HCT116 (cell line): Measurements from ENCODE around the gene ST8SIA2. TPM values are rescaled to one million over a fixed set of nuclear protein-coding genes. Genes with fewer than 3 reads are reported as not detected.

Experiments used
- ATAC-seq: fragments of 200-7000 bp; cut with Tn5 transposase; 2 replicates; pipeline ENCODE4 v1.9.1; 2020; ENCODE audit warnings: mild to moderate bottlenecking, moderate library complexity
- BruUV-seq: library from RNA; stranded (reverse); fragments of 400-500 nt; replicated peaks from 2 replicates; lab custom pipeline; 2021; lab: Mats Ljungman, UMichigan
- CTCF ChIA-PET: fragments of 300-600 bp; sonication (Branson Sonifier 250); formaldehyde crosslinking; loops from one replicate; lab custom pipeline; 2021; ENCODE audit warnings: antibody characterized with exemption; lab: Charles Lee
- POLR2A ChIA-PET: fragments of 300-600, 350-600 bp; sonication (Branson Sonifier 250); formaldehyde crosslinking; loops from one replicate; lab custom pipeline; 2021; ENCODE audit warnings: antibody characterized with exemption; lab: Charles Lee
- RAD21 ChIA-PET, 2 experiments: fragments of 300-600 bp; sonication (Branson Sonifier 250); formaldehyde crosslinking; loops; one replicate each; lab custom pipeline; 2023; ENCODE audit warnings: low total read pairs in 2 of 2; ENCODE audit not compliant: uncharacterized antibody in 2 of 2, unreplicated experiment in 2 of 2, low non-redundant PET in 1 of 2; lab: Charles Lee
- DNase-seq: peaks from one replicate; pipeline ENCODE4 v3.0.0-alpha.2; 2010; ENCODE audit warnings: low read depth, low spot score
- H2AFZ ChIP-seq: fragments of 200-600 bp; shearing (Covaris generic), sonication (generic); 2 replicates; pipeline ENCODE4 v1.6.1; 2017; ENCODE audit warnings: low read depth, mixed run types, mixed read lengths, antibody characterized with exemption, low read length; ENCODE audit not compliant: poor library complexity, severe bottlenecking
- H3K27ac ChIP-seq: 2 replicates; pipeline ENCODE4 v1.5.1; 2012; ENCODE audit warnings: low read depth, low read length
- H3K27me3 ChIP-seq: fragments of 200-600 bp; sonication (generic); 2 replicates; pipeline ENCODE4 v1.6.1; 2016; ENCODE audit warnings: mixed run types, low read length, mixed read lengths; ENCODE audit not compliant: insufficient read depth
- H3K36me3 ChIP-seq, 2 experiments: fragments of 200-500 bp in 1 of 2; fragments of 200-600 bp in 1 of 2; sonication (Bioruptor generic) in 1 of 2; sonication (generic) in 1 of 2; 2 replicates each; pipeline versions ENCODE4 v1.5.1 to v1.6.1; 2014 to 2016; ENCODE audit warnings: low read length in 2 of 2, inconsistent platforms in 1 of 2, mixed read lengths in 1 of 2, mixed run types in 1 of 2; ENCODE audit not compliant: insufficient read depth in 2 of 2, control insufficient read depth in 1 of 2
- H3K4me1 ChIP-seq, 2 experiments: fragments of 200-600 bp in 1 of 2; sonication (generic) in 1 of 2; 2 replicates each; pipeline versions ENCODE4 v1.5.1 to v1.6.1; 2012 to 2017; ENCODE audit warnings: low read length in 2 of 2, inconsistent platforms in 1 of 2, mild to moderate bottlenecking in 1 of 2, mixed read lengths in 1 of 2, mixed run types in 1 of 2, moderate library complexity in 1 of 2; ENCODE audit not compliant: insufficient read depth in 2 of 2, control insufficient read depth in 1 of 2
- H3K4me2 ChIP-seq: fragments of 200-600 bp; sonication (generic); 2 replicates; pipeline ENCODE4 v1.6.1; 2017; ENCODE audit warnings: mixed run types, low read length, mixed read lengths
- H3K4me3 ChIP-seq, 2 experiments: fragments of 200-600 bp in 1 of 2; sonication (generic) in 1 of 2; replicated peaks in 1 of 2; 2 replicates each; pipeline ENCODE4 v1.5.1; 2011 to 2016; ENCODE audit warnings: low read length in 2 of 2, control low read depth in 1 of 2, low read depth in 1 of 2, mild to moderate bottlenecking in 1 of 2, mixed read lengths in 1 of 2, mixed run types in 1 of 2
- H3K79me2 ChIP-seq: fragments of 200-600 bp; sonication (generic); 2 replicates; pipeline ENCODE4 v1.6.1; 2017; ENCODE audit warnings: mild to moderate bottlenecking, mixed run types, low read length, moderate library complexity, mixed read lengths; ENCODE audit not compliant: insufficient read depth
- H3K9ac ChIP-seq: fragments of 200-600 bp; sonication (generic); 2 replicates; pipeline ENCODE4 v1.6.1; 2016; ENCODE audit warnings: low read length, mixed read lengths
- H3K9me2 ChIP-seq: fragments of 200-600 bp; sonication (generic), shearing (Covaris generic); 2 replicates; pipeline ENCODE4 v1.6.1; 2017; ENCODE audit warnings: mixed run types, mild to moderate bottlenecking, moderate library complexity; ENCODE audit not compliant: insufficient read depth
- H3K9me3 ChIP-seq, 2 experiments: fragments of 200-500 bp in 1 of 2; fragments of 200-600 bp in 1 of 2; sonication (Bioruptor generic) in 1 of 2; sonication (generic) in 1 of 2; 2 replicates each; pipeline ENCODE4 v1.6.1; 2014 to 2017; ENCODE audit warnings: low read length in 2 of 2, mixed read lengths in 2 of 2, inconsistent platforms in 1 of 2, low read depth in 1 of 2, mild to moderate bottlenecking in 1 of 2, mixed run types in 1 of 2, moderate library complexity in 1 of 2; ENCODE audit not compliant: control insufficient read depth in 1 of 2, insufficient read depth in 1 of 2
- H4K20me1 ChIP-seq: fragments of 200-600 bp; sonication (generic), shearing (Covaris generic); 2 replicates; pipeline ENCODE4 v1.6.1; 2017; ENCODE audit warnings: mixed run types, mild to moderate bottlenecking, moderate library complexity; ENCODE audit not compliant: insufficient read depth
- EGR1 ChIP-seq: IDR thresholded peaks from 2 replicates; pipeline ENCODE4 v1.6.1; 2012; ENCODE audit warnings: low read depth
- EZH2 ChIP-seq: fragments of 200-600 bp; sonication (generic); IDR thresholded peaks from 2 replicates; pipeline ENCODE4 v1.6.1; 2017; ENCODE audit warnings: antibody characterized with exemption, mixed run types
- FOSL1 ChIP-seq: IDR thresholded peaks from 2 replicates; pipeline ENCODE4 v1.6.1; 2012; ENCODE audit warnings: low read depth
- JUND ChIP-seq: IDR thresholded peaks from 2 replicates; pipeline ENCODE4 v1.6.1; 2012
- POLR2A ChIP-seq: IDR thresholded peaks from 2 replicates; pipeline ENCODE4 v1.7.0; 2011; ENCODE audit warnings: borderline replicate concordance; ENCODE audit not compliant: insufficient read depth, insufficient read length; ENCODE audit errors: extremely low read depth
- SIN3A ChIP-seq: IDR thresholded peaks from 2 replicates; pipeline ENCODE4 v1.6.1; 2012; ENCODE audit warnings: low read depth
- SP1 ChIP-seq: IDR thresholded peaks from 2 replicates; pipeline ENCODE4 v1.6.1; 2012; ENCODE audit warnings: low read depth
- TCF7L2 ChIP-seq: IDR thresholded peaks from 2 replicates; pipeline ENCODE4 v1.7.0; 2011; ENCODE audit warnings: borderline replicate concordance, inconsistent platforms; ENCODE audit not compliant: insufficient read depth, insufficient read length; ENCODE audit errors: extremely low read depth
- YY1 ChIP-seq: IDR thresholded peaks from 2 replicates; pipeline ENCODE4 v1.6.1; 2011; ENCODE audit warnings: low read length, low read depth, moderate library complexity, mild to moderate bottlenecking; ENCODE audit not compliant: insufficient replicate concordance; ENCODE audit errors: extremely low read depth
- ZNF274 ChIP-seq: fragments of 200-500 bp; sonication (Bioruptor generic); IDR thresholded peaks from 2 replicates; pipeline ENCODE4 v1.6.1; 2014; ENCODE audit warnings: mild to moderate bottlenecking, low read depth, low read length, inconsistent platforms
- intact Hi-C: fragments of 100-400 bp; cut with micrococcal nuclease; formaldehyde crosslinking; loops from 2 replicates; pipeline ENCODE4 v1.10.0; 2022
- total RNA-seq: library from RNA; stranded (reverse); gene quantifications from one replicate; pipeline ENCODE4 v1.2.1, GENCODE V29; 2021; ENCODE audit not compliant: unreplicated experiment
- TF ChIP-seq, protein P1 (sequence below): IDR thresholded peaks from 2 replicates; pipeline ENCODE4 v1.6.1; 2011; ENCODE audit warnings: mild to moderate bottlenecking, low read length, moderate library complexity; ENCODE audit not compliant: insufficient replicate concordance; ENCODE audit errors: extremely low read depth
- TF ChIP-seq, protein P2 (sequence below): IDR thresholded peaks from 2 replicates; pipeline ENCODE4 v1.6.1; 2012; ENCODE audit warnings: low read depth

Gene ST8SIA2
- total RNA-seq, 1 experiment from 2014 or later = not detected

DNA sequence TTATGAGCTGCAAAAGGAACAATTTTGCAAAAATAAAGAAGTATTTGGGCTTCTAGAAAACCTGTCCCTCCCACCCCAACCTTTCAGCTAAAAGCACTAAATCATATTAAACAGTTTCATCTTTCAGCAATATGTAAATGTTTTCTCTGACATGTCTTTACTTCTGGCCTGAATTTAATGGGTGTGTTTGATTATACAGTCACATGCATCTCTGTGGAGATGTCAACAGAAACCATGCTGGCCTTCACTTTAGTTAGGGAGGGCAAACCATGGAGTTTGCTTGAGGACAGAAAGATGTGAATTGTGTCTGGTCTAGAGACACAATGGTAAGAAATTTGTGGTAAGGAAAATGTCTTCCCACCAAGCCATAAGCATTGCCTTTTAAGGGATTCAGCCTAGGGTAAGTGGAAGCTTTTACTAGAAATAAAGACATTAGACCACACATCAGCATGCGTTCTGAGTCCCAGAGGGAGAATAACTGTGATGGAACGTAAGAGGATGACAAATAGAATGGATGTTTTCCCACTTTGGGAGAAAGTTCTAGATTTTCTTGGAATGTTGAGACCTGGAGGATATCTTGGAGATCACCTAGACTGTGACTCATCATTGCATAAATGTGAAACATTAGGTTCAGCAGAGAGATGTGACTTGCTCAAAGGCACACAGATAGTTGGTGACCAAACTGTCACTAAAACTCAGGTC, 68.9 kb downstream of the ST8SIA2 start:
- RAD21 ChIA-PET = no interaction called here
- Histone ChIP-seq H4K20me1 (no peaks in the 10 kb centered on the region), H3K9ac (no peak overlapping the region), H3K4me1 (peaks cover 0 to 9% of the 10 kb centered on the region in 2 experiments; a peak in 2 of 4 replicates), H3K4me3 (no peak overlapping the region)
- CTCF ChIA-PET = no interaction called here
- intact Hi-C loops = no loop called here
- TF ChIP-seq SIN3A = no peak
- TF ChIP-seq SP1 = no peak
- TF ChIP-seq EZH2 = no peak
- TF ChIP-seq, protein P1, sequence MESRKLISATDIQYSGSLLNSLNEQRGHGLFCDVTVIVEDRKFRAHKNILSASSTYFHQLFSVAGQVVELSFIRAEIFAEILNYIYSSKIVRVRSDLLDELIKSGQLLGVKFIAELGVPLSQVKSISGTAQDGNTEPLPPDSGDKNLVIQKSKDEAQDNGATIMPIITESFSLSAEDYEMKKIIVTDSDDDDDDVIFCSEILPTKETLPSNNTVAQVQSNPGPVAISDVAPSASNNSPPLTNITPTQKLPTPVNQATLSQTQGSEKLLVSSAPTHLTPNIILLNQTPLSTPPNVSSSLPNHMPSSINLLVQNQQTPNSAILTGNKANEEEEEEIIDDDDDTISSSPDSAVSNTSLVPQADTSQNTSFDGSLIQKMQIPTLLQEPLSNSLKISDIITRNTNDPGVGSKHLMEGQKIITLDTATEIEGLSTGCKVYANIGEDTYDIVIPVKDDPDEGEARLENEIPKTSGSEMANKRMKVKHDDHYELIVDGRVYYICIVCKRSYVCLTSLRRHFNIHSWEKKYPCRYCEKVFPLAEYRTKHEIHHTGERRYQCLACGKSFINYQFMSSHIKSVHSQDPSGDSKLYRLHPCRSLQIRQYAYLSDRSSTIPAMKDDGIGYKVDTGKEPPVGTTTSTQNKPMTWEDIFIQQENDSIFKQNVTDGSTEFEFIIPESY = no peak
- no peak for TF ChIP-seq POLR2A
- no peak for TF ChIP-seq YY1
- no peak for TF ChIP-seq FOSL1
- no peak for TF ChIP-seq TCF7L2
- no peak for TF ChIP-seq ZNF274
- TF ChIP-seq JUND = no peak
- TF ChIP-seq, protein P2, sequence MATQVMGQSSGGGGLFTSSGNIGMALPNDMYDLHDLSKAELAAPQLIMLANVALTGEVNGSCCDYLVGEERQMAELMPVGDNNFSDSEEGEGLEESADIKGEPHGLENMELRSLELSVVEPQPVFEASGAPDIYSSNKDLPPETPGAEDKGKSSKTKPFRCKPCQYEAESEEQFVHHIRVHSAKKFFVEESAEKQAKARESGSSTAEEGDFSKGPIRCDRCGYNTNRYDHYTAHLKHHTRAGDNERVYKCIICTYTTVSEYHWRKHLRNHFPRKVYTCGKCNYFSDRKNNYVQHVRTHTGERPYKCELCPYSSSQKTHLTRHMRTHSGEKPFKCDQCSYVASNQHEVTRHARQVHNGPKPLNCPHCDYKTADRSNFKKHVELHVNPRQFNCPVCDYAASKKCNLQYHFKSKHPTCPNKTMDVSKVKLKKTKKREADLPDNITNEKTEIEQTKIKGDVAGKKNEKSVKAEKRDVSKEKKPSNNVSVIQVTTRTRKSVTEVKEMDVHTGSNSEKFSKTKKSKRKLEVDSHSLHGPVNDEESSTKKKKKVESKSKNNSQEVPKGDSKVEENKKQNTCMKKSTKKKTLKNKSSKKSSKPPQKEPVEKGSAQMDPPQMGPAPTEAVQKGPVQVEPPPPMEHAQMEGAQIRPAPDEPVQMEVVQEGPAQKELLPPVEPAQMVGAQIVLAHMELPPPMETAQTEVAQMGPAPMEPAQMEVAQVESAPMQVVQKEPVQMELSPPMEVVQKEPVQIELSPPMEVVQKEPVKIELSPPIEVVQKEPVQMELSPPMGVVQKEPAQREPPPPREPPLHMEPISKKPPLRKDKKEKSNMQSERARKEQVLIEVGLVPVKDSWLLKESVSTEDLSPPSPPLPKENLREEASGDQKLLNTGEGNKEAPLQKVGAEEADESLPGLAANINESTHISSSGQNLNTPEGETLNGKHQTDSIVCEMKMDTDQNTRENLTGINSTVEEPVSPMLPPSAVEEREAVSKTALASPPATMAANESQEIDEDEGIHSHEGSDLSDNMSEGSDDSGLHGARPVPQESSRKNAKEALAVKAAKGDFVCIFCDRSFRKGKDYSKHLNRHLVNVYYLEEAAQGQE = no peak
- no peak for TF ChIP-seq EGR1
- TF ChIP-seq, all 23 proteins: peak for 0
- peaks cover 3% of the 10 kb centered on the region; the same call in 1 of the 2 replicates for H3K27me3 ChIP-seq
- POLR2A ChIA-PET = no interaction called here
- ATAC-seq (no peak), DNase-seq (no peak)
- no peak overlapping the region for H3K4me2 ChIP-seq
- no peaks in the 10 kb centered on the region for H3K36me3 ChIP-seq
- no peaks in the 10 kb centered on the region for H3K9me2 ChIP-seq
- no peaks in the 10 kb centered on the region for H3K9me3 ChIP-seq
- H3K79me2 ChIP-seq = no peaks in the 10 kb centered on the region
- no peak overlapping the region for H2AFZ ChIP-seq
- BruUV-seq = no TSS peak
- no peak overlapping the region for H3K27ac ChIP-seq
